ENCODE results near the gene RHAG. TPM values are rescaled to one million over a fixed set of nuclear protein-coding genes. Genes with fewer than 3 reads are reported as not detected.

RHAG gene
- total and polyA plus RNA-seq, 2 experiments from 2014 or later = not detected

DNA sequence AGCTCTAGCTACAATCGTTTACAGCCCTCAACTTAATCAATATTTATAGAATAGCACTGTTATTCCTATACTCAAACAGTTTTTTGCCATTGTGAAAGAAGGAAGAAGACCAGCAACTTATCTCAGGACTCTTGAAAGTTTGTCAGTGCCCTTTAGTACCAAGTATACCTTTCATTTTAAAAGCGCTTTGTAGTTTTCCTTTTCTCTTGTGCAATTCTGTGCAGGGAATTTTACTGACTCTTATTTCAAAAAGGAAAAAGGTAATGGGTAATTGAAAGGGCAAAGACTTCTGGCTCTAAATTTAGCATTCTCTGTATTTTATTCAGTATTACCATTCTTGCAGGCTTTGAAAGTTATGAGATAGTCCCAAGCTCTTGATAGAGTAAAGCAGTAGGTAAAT, 16.8 kb upstream of the RHAG start:
- Histone ChIP-seq H3K27ac (no peak overlapping the region), H3K9me3 (ENCODE audit: low read depth) (no peaks in the 10 kb centered on the region), H3K4me3 (no peak overlapping the region), H3K36me3 (no peaks in the 10 kb centered on the region), H3K4me1 (ENCODE audit: low read depth) (peaks cover 7% of the 10 kb centered on the region), H3K27me3 (no peaks in the 10 kb centered on the region)
- TF ChIP-seq CTCF (IDR thresholded peaks at IDR 0.05; ENCODE audit: low read depth, low read length) = no peak
- no peak for DNase-seq (ENCODE audit: low read depth in 1 of 2, low spot score in 1 of 2)

DNA sequence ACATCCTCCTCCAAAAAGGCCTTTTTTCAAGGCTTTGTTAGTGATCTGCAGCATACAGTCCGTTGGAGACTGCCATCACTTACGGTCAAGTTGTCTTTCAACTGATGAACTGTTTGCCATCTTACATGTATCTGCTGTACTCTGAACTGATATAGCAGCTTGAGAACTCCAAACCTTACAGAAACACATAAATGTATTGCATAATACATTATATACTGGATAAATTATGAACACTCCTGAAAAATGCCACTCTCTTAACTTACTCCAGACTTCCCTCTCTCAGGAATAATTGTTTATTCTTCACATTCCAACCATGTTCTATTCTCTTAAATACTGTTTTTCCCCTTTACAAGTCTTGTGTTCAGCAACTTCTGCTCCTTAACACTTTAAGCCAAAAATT, 14.6 kb upstream of the RHAG start:
- H3K4me1 ChIP-seq (ENCODE audit: low read depth) = peaks cover 7% of the 10 kb centered on the region
- no peaks in the 10 kb centered on the region for H3K27me3 ChIP-seq
- no peak for DNase-seq (ENCODE audit: low read depth in 1 of 2, low spot score in 1 of 2)
- no peaks in the 10 kb centered on the region for H3K36me3 ChIP-seq
- no peak overlapping the region for H3K4me3 ChIP-seq
- no peak overlapping the region for H3K27ac ChIP-seq
- TF ChIP-seq CTCF (IDR thresholded peaks at IDR 0.05; ENCODE audit: low read depth, low read length) = no peak
- no peaks in the 10 kb centered on the region for H3K9me3 ChIP-seq (ENCODE audit: low read depth)

- Histone ChIP-seq H3K4me3 (no peak overlapping the region), H3K27ac (no peak overlapping the region), H3K27me3 (no peaks in the 10 kb centered on the region), H3K36me3 (no peaks in the 10 kb centered on the region), H3K4me1 (ENCODE audit: low read depth) (peaks cover 7% of the 10 kb centered on the region), H3K9me3 (ENCODE audit: low read depth) (no peaks in the 10 kb centered on the region)
- no peak for DNase-seq (ENCODE audit: low read depth in 1 of 2, low spot score in 1 of 2)
- TF ChIP-seq CTCF (IDR thresholded peaks at IDR 0.05; ENCODE audit: low read depth, low read length) = no peak
These were observed 13.3 kb upstream of the RHAG start for GRCh38 chr6:49649988-49650387.

GRCh38 chr6:49648036-49648435, 11.4 kb upstream of the RHAG start:
- no peak overlapping the region for H3K4me3 ChIP-seq
- H3K4me1 ChIP-seq (ENCODE audit: low read depth) = peaks cover under 1% of the 10 kb centered on the region
- no peaks in the 10 kb centered on the region for H3K36me3 ChIP-seq
- H3K27ac ChIP-seq = no peak overlapping the region
- DNase-seq (ENCODE audit: low read depth in 1 of 2, low spot score in 1 of 2) = no peak
- no peaks in the 10 kb centered on the region for H3K9me3 ChIP-seq (ENCODE audit: low read depth)
- TF ChIP-seq CTCF (IDR thresholded peaks at IDR 0.05; ENCODE audit: low read depth, low read length) = no peak
- H3K27me3 ChIP-seq = no peaks in the 10 kb centered on the region

- Histone ChIP-seq H3K4me1 (ENCODE audit: low read depth) (no peaks in the 10 kb centered on the region), H3K27ac (no peak overlapping the region), H3K36me3 (no peaks in the 10 kb centered on the region), H3K27me3 (no peaks in the 10 kb centered on the region), H3K4me3 (no peak overlapping the region), H3K9me3 (ENCODE audit: low read depth) (no peaks in the 10 kb centered on the region)
- DNase-seq (ENCODE audit: low read depth in 1 of 2, low spot score in 1 of 2) = no peak
- TF ChIP-seq CTCF (IDR thresholded peaks at IDR 0.05; ENCODE audit: low read depth, low read length) = no peak
These were observed 10.8 kb upstream of the RHAG start for GRCh38 chr6:49647476-49647875.

DNA sequence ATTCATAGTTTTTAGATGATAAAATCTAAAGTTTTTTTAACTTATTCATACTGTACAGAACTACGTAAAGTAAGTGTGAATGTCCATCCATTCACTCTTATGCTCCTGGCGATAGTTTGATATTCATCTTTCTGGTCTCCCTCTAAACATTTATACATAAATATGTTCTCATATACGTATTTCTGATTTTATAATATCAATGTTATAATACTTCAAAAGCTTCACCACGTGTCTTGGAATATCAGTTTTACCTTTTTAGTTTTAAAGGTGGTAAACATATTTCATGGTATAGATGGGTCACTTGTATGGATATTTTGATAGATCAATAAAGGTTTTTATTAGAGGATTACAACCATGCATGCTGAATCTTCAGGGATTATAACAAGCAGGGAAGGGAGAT, 10.3 kb upstream of the RHAG start:
- no peak for DNase-seq (ENCODE audit: low read depth in 1 of 2, low spot score in 1 of 2)
- Histone ChIP-seq H3K36me3 (no peaks in the 10 kb centered on the region), H3K27me3 (no peaks in the 10 kb centered on the region), H3K27ac (no peak overlapping the region), H3K9me3 (ENCODE audit: low read depth) (no peaks in the 10 kb centered on the region), H3K4me3 (no peak overlapping the region), H3K4me1 (ENCODE audit: low read depth) (no peaks in the 10 kb centered on the region)
- no peak for TF ChIP-seq CTCF (IDR thresholded peaks at IDR 0.05; ENCODE audit: low read depth, low read length)
